GM23338 (cell line): ENCODE data around the gene SCPEP1. TPM values are rescaled to one million over a fixed set of nuclear protein-coding genes. Genes with fewer than 3 reads are reported as not detected.

Experiments
- CREB1 ChIP-seq: fragments of 250-450 bp; sonication (Bioruptor Pico); IDR thresholded peaks from 2 replicates; pipeline ENCODE4 v1.5.0; 2020; ENCODE audit warnings: low read depth, mild to moderate bottlenecking, moderate library complexity
- EZH2 ChIP-seq: fragments of 200-600 bp; sonication (generic); IDR thresholded peaks from one replicate; pipeline ENCODE4 v1.8.0; 2017; ENCODE audit warnings: antibody characterized with exemption, mild to moderate bottlenecking, low read depth; ENCODE audit not compliant: unreplicated experiment
- EZH2phosphoT487 ChIP-seq: fragments of 200-600 bp; sonication (generic); IDR thresholded peaks from one replicate; pipeline ENCODE4 v1.8.1; 2018; ENCODE audit warnings: antibody characterized with exemption; ENCODE audit not compliant: unreplicated experiment
- JUNB ChIP-seq: IDR thresholded peaks from one replicate; pipeline ENCODE4 v1.6.1; 2016; ENCODE audit warnings: antibody characterized with exemption; ENCODE audit not compliant: unreplicated experiment
- POLR2AphosphoS5 ChIP-seq: IDR thresholded peaks from 2 replicates; pipeline ENCODE4 v1.6.1; 2016; ENCODE audit warnings: antibody characterized with exemption, low read depth
- STAT1 ChIP-seq: IDR thresholded peaks from one replicate; pipeline ENCODE4 v1.6.1; 2016; ENCODE audit warnings: antibody characterized with exemption; ENCODE audit not compliant: unreplicated experiment
- ZNF114 ChIP-seq: fragments of 250-450 bp; sonication (Bioruptor Pico); IDR thresholded peaks from 2 replicates; pipeline ENCODE4 v1.5.0; 2020; ENCODE audit warnings: mild to moderate bottlenecking, moderate library complexity
- ZNF331 ChIP-seq: fragments of 250-450 bp; sonication (Bioruptor Pico); IDR thresholded peaks from 2 replicates; pipeline ENCODE4 v1.5.0; 2020; ENCODE audit warnings: low read depth, mild to moderate bottlenecking, moderate library complexity
- polyA plus RNA-seq: library from polyadenylated mRNA; unstranded; fragments of >200 nt; fragmentation: Nextera tagmentation; extraction: Ambion mirVana; gene quantifications from 2 replicates; pipeline ENCODE4 v1.2.1, GENCODE V29; 2016
- total RNA-seq: library from RNA; depleted of rRNA; stranded (reverse); fragments of >200 nt; shearing (Covaris generic); gene quantifications from 2 replicates; pipeline ENCODE4 v1.2.3, GENCODE V29; 2014
- TF ChIP-seq, protein P1 (sequence below): fragments of 250-450 bp; sonication (Bioruptor Pico); IDR thresholded peaks from 2 replicates; pipeline ENCODE4 v1.5.0; 2020; ENCODE audit warnings: mild to moderate bottlenecking, moderate library complexity
- TF ChIP-seq, protein P2 (sequence below): IDR thresholded peaks from one replicate; pipeline ENCODE4 v1.6.1; 2018; ENCODE audit warnings: antibody characterized with exemption; ENCODE audit not compliant: unreplicated experiment

Gene SCPEP1
- total and polyA plus RNA-seq, 2 experiments from 2014 or later, result 46.6 to 52.1 TPM

DNA sequence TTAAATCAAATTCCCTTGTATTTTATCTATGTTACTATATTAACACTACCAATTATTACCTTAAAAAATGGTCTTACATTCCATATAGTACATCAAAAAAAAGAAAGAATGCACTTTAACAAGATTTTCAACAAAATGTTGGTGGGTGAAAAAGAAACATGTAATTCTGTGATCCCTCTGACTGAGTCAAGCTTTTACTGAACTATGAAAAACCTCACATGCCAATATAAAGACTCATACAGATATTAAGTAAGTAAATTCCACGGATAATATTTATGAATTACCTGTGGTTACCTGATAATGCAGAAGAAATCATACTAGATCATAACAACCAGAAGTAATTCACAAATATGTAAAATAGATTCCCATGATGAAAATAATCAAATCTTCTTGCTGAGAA lies 29.4 kb upstream of the SCPEP1 start (continued):
- TF ChIP-seq, protein P1, sequence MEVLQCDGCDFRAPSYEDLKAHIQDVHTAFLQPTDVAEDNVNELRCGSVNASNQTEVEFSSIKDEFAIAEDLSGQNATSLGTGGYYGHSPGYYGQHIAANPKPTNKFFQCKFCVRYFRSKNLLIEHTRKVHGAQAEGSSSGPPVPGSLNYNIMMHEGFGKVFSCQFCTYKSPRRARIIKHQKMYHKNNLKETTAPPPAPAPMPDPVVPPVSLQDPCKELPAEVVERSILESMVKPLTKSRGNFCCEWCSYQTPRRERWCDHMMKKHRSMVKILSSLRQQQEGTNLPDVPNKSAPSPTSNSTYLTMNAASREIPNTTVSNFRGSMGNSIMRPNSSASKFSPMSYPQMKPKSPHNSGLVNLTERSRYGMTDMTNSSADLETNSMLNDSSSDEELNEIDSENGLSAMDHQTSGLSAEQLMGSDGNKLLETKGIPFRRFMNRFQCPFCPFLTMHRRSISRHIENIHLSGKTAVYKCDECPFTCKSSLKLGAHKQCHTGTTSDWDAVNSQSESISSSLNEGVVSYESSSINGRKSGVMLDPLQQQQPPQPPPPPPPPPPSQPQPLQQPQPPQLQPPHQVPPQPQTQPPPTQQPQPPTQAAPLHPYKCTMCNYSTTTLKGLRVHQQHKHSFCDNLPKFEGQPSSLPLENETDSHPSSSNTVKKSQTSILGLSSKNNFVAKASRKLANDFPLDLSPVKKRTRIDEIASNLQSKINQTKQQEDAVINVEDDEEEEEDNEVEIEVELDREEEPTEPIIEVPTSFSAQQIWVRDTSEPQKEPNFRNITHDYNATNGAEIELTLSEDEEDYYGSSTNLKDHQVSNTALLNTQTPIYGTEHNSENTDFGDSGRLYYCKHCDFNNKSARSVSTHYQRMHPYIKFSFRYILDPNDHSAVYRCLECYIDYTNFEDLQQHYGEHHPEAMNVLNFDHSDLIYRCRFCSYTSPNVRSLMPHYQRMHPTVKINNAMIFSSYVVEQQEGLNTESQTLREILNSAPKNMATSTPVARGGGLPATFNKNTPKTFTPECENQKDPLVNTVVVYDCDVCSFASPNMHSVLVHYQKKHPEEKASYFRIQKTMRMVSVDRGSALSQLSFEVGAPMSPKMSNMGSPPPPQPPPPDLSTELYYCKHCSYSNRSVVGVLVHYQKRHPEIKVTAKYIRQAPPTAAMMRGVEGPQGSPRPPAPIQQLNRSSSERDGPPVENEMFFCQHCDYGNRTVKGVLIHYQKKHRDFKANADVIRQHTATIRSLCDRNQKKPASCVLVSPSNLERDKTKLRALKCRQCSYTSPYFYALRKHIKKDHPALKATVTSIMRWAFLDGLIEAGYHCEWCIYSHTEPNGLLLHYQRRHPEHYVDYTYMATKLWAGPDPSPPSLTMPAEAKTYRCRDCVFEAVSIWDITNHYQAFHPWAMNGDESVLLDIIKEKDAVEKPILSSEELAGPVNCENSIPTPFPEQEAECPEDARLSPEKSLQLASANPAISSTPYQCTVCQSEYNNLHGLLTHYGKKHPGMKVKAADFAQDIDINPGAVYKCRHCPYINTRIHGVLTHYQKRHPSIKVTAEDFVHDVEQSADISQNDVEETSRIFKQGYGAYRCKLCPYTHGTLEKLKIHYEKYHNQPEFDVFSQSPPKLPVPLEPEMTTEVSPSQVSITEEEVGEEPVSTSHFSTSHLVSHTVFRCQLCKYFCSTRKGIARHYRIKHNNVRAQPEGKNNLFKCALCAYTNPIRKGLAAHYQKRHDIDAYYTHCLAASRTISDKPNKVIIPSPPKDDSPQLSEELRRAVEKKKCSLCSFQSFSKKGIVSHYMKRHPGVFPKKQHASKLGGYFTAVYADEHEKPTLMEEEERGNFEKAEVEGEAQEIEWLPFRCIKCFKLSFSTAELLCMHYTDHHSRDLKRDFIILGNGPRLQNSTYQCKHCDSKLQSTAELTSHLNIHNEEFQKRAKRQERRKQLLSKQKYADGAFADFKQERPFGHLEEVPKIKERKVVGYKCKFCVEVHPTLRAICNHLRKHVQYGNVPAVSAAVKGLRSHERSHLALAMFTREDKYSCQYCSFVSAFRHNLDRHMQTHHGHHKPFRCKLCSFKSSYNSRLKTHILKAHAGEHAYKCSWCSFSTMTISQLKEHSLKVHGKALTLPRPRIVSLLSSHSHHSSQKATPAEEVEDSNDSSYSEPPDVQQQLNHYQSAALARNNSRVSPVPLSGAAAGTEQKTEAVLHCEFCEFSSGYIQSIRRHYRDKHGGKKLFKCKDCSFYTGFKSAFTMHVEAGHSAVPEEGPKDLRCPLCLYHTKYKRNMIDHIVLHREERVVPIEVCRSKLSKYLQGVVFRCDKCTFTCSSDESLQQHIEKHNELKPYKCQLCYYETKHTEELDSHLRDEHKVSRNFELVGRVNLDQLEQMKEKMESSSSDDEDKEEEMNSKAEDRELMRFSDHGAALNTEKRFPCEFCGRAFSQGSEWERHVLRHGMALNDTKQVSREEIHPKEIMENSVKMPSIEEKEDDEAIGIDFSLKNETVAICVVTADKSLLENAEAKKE (CRISPR knock-in tag), result no peak
- TF ChIP-seq EZH2phosphoT487, result no peak
- no peak for TF ChIP-seq POLR2AphosphoS5
- TF ChIP-seq JUNB, result no peak
- TF ChIP-seq EZH2, result no peak
- TF ChIP-seq STAT1, result no peak
- TF ChIP-seq ZNF331 (CRISPR knock-in tag), result no peak
- TF ChIP-seq, protein P2, sequence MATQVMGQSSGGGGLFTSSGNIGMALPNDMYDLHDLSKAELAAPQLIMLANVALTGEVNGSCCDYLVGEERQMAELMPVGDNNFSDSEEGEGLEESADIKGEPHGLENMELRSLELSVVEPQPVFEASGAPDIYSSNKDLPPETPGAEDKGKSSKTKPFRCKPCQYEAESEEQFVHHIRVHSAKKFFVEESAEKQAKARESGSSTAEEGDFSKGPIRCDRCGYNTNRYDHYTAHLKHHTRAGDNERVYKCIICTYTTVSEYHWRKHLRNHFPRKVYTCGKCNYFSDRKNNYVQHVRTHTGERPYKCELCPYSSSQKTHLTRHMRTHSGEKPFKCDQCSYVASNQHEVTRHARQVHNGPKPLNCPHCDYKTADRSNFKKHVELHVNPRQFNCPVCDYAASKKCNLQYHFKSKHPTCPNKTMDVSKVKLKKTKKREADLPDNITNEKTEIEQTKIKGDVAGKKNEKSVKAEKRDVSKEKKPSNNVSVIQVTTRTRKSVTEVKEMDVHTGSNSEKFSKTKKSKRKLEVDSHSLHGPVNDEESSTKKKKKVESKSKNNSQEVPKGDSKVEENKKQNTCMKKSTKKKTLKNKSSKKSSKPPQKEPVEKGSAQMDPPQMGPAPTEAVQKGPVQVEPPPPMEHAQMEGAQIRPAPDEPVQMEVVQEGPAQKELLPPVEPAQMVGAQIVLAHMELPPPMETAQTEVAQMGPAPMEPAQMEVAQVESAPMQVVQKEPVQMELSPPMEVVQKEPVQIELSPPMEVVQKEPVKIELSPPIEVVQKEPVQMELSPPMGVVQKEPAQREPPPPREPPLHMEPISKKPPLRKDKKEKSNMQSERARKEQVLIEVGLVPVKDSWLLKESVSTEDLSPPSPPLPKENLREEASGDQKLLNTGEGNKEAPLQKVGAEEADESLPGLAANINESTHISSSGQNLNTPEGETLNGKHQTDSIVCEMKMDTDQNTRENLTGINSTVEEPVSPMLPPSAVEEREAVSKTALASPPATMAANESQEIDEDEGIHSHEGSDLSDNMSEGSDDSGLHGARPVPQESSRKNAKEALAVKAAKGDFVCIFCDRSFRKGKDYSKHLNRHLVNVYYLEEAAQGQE, result no peak
- no peak for TF ChIP-seq CREB1 (CRISPR knock-in tag)
- no peak for TF ChIP-seq ZNF114 (CRISPR knock-in tag)
